NCI-H1105 (cell line): ENCODE results near the gene NTM.

ENCODE experiments used
- DNase-seq: peaks from one replicate; lab custom pipeline; 2025; lab: John Stamatoyannopoulos, UW

Gene NTM

DNA sequence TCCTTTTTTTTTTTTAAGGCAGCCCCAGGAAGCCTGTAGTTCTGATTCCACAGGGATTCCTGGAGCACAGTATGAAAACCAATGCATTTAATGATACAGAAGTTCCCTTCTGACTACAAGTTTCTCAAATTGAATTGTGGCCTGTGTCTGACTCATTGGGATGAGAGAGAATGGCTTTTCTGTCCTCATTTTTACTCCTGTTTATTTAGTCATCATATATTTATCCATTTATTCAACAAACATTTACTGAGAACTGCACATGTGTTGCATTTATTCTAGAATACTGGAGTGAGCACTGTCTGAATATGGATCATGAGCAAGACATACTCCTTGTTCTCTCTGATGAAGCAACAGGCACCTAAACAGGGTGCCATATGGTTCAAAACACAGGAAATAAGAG is 231.2 kb downstream of the NTM start:
- DNase-seq, result no peak

DNA sequence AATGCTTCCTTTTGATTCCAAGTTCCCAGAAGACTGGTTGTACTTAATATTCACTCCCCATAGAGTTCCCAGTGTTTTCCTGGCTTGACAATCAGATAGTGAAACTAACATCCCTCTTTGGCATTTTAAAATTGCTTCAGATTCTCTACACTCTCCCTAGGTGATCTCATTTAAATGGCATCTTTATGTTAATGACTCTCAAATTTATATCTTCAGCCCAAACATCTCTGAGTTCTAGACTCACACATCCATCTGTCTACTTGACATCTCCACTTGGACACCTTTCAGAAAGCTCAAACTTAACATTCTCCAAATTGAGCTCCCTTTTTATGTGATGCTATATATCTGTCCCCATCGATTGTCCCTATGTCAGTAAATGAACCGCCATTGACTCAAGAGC is 232.0 kb downstream of the NTM start:
- no peak for DNase-seq

DNA sequence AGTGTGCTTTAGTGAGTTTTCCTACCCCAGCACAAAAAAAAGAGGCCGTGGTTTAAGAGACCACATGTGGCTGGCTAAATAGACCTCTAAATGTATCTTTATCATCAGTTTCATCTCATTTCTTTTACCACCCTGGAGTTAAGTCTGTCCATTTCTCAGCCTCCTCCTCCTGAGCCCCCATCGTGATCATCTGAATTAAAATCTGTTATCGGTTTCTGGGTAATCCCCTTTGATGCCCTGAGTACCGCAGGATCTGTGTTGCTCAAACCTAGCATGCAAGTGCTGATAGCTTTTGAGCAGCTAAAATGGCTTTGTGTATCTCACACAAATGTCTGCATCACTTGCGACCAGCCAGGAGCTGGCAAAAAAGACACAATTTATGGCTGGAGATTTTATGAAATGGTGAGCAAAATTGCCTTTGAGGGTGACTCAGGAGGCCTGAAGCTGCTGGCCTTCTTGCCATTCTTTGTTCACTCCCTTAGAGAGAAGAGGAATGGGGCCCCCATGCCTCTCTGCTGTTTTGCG is 236.5 kb downstream of the NTM start:
- DNase-seq, result no peak

DNA sequence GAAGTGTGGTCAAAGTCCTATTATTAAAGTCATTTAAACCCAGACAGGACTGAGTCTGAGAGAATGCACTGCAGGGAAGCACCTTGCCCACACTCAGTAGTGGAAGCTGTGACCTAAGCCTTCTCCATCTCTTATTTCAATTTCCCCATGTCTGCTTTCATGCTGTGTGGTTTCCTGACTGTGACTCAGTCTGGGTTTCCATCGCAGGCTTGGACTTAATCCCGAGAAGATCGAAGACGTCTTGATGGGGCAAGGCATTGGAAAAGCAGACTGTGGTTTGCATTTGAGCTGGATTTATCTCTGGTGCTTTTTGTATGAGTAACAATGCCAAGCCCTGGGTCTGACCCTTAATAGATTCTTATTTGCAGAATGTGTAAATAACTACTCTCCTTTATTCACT is 238.9 kb downstream of the NTM start:
- no peak for DNase-seq

DNA sequence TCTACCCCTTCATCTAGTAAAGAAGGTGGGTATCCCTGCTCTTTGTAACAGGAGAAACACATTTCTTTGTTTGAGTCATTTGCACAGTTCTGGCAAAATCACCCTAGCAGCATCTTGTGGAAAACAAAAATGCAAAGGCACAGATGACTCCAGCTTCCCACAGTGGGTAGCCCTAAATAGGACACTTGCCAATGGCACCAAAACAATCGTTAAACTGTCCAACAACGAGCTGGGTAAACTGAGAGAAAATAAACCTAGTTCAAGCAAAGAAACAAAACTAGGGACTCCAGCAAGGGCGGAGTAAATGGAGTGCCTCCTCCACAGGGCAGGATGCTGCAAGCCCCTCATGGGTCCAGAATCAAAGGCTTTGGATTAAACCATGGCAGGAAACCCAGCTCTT is 239.5 kb downstream of the NTM start:
- DNase-seq, result no peak

DNA sequence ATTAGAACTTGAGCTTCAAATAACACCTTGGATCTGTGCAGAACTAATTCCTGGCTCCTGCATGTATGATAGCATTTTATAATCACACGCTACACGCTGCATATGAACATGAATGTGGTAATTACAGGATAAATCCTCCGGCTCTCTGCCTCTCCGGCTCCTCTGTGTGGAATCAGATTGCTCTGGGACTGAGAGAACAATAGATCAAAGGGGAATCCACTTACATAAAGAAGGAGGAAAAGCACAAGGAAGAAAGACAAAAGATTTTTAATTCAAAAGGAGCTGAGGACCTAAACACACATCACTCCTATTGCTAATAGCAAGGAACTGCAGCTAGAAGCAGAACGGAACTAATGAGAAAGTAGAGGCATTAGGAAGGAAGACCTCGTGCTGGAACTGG is 240.9 kb downstream of the NTM start:
- DNase-seq, result no peak

DNA sequence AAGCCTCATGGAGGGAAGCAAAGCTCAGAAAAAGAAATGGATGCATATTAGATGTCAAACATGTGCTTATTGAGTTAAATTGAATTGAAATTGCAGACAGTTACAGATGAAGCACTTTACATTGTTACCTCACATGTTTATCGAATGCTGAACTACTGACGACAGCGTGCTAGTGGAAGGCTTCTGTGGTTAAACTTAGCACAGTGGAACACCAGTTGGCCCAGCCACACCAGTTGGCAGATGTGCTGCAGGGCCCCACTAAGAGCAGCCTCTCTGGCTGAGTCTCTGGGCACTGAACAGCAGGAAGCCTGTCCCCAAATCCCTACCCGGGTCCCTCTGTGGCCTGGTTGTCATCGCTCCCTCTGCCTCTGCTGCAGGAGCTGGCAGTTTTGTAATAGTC is 242.1 kb downstream of the NTM start:
- no peak for DNase-seq

DNA sequence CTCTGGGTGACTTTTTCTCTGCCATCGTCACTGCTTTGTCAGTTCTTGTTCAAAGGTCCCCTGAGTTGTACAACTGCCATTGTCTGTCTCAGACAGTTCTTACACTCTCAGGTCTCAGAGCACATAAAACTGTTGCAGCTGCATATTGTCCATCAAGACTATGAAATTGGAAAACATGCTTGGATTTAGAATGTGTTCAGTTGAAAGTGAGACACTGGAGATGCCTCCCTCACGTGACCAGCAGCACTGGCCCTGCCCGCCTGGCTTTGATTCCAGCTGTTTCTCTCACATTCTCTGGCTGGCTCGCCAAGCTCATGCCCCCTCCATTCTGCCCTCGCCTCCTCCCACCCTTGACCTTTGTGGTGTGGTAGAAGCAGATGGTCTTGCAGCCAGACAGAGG is 244.2 kb downstream of the NTM start:
- no peak for DNase-seq

DNA sequence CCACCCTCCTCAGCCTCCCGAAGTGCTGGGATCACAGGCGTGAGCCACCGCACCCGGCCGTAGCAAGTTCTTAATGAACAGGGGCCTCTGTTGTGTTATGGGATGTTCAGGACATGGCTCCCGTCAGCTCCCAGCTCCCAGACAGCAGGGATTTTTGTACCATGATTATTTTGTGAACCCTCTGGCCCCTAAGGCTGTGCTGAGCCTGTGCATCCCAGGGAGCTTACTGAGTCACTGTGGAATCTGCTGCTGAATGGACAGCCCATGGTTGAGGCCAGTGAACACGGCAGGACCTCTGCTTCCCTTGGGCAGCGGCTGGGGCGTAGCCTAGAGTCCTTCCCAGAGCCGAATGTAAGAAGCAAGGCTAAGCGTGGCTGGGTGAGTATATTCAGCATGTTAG is 245.2 kb downstream of the NTM start:
- DNase-seq, result no peak

DNA sequence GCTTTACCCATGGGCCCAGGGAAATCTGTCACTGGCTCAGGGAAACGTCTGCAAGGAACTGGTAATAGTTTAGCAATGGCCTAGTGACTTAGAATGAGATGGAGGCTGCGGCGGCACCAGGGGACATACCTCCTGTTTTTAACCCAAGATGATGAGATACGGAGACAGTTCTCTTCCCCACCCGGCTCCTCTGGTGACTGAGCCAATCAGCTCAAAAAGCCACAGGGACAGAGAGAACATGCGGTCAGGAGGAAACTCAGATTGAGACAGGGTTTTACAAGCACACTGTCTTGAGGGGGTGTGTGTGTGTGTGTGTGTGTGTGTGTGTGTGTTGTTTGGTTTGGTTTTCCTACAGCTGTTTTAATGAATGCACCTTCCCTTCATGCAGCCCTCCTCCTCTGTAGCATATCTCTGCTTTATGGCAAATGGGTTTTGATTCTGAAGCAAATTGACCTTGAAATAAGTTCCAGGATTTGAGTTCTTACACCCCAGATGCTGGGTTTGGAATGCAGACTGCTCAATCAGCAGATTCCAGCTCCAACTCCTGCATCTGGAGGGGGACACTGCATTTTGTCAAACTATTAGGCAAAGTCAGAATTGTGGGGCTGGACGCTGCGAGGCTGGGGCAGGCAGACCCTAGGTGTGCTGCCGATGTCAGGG is 246.2 kb downstream of the NTM start:
- no peak for DNase-seq

DNA sequence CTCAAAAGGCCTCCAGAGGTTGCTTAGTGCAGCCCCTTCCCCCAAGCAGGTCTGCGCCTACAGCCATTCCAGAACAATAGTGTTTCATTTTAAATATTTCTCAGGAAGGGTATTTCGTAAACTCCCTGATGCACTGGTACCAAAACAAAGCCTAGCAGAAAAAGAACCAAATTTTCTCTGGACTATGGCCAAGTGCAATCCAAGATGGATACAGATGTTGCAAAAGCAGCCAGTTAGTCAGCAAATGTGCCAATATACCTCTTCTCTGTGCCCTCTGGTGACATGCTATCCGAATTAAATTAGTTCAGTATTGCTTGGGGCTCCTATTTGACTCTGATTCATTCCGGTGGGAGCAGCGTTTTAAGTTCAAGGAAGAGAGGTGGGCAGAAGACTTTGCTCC is 247.8 kb downstream of the NTM start:
- no peak for DNase-seq

DNA sequence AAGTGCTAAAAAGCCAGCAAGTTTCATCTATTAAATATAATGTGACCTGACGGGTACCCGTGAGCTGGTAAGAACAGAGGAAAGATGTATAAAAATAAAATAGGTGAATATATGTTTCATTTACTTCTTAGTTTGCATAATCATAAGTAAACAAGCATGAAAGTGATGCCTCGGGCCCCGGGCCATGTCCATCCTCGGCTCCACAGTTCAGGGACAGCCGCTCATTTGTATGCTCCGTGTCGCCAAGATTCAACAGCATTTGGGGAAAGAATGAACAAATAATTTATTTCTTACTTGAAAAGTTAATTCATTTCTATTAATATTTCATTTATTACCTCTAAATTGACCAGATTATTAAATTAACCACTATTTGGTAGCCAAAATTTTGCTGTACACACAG is 251.8 kb downstream of the NTM start:
- no peak for DNase-seq

DNA sequence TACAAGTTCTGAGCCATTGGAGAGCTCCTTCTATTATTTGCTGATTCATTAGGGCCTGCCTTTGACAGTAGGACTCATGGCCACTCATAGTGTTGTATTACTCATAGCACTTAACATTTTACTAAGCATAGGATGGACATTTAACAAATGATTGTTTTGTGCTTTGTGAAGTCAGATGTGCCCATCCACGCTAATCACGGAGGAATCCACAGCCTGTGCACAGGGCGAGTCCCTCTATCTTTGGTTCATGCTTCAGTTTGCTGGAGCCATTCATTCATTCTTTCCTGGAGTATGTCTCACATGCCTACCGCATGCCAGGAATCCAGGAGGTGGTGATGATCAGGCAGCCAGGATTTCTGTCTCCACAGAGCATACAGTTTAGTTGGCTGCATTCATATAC is 254.1 kb downstream of the NTM start:
- DNase-seq, result no peak

DNA sequence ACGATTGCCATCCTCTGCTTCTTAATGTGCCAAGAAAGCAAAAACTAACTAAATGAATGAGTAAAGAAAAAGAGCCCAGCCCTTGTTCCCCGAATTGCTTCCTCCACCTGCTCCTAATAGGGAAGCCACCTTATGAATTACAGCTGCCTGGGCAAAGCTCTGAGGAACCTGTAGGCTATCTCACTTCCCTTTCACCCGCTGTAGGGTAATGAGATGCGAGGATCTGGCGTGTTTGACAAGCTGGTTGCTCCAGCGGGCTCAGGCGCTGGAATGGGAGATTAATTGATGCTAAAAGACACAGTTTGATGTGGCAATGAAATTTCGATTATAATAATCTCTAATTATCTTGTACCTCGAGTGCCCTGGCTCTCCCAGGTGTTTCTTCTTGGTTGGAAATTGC is 256.4 kb downstream of the NTM start:
- DNase-seq, result peak; percentile 79

DNA sequence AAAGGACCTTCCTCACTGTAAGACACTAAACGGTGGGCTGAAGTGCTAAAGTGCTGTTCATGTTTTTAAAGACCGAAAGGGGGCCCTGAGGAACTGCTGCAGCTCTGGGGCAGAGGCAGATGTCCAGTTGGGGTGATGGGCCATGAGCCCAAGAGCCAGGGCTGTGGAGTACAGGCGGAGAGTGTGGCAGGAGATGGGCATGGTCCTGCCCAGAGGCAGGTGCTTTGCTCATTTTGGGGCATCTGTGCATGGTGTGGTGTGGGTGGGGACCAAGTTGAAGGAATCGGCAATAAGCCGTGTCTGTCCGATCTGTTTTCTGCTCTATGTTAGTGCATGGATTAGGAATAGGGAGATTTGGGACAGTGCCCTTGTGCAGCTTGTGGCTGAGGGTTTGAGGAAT is 258.3 kb downstream of the NTM start:
- DNase-seq, result no peak

DNA sequence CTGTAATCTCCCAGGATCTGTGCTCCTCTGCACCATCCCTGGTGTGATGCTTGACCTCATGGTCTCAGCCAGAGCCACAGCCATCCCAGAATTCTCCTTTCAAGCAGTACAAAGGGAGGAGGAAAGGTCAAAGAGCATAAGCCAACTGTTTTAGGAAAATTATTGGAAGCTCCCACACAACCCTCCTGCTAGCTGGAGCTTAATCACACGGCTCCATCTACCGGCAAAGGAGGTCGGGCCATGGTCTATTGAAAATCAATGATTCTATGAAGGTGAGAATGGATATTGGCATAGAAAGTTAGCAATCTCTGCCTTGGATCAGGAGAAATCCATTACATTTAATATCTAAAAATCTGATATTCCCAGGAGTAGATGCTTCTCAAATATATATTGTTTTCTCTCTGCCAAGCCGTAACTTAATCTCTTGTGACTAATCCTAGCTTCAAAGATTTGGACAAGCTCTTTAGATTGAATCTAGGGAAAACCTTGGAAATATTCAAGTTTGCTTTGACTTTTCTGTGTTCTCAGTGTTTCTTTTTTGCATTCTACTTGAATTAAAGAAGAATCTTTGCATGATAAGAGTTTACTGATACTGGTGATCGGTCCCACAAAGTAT is 259.6 kb downstream of the NTM start:
- no peak for DNase-seq

DNA sequence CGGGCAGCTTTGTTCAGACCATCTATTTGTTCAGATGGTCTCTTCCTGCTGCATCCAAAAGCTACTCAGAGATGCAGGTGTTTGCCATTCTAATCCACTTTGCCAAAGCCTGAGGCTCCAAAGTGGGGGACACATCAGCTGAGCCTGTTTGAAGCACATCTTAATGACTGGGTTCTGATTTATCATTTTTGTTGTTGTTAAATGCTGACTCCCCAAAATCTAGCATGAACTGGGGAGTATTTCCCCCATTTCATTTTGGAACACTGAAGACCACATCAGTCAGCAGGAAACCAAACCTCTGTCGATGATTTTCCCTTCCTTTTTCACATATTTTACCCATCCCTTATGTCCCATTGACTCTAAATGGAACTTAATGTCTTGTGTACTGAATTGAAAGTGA is 262.6 kb downstream of the NTM start:
- DNase-seq, result no peak

DNA sequence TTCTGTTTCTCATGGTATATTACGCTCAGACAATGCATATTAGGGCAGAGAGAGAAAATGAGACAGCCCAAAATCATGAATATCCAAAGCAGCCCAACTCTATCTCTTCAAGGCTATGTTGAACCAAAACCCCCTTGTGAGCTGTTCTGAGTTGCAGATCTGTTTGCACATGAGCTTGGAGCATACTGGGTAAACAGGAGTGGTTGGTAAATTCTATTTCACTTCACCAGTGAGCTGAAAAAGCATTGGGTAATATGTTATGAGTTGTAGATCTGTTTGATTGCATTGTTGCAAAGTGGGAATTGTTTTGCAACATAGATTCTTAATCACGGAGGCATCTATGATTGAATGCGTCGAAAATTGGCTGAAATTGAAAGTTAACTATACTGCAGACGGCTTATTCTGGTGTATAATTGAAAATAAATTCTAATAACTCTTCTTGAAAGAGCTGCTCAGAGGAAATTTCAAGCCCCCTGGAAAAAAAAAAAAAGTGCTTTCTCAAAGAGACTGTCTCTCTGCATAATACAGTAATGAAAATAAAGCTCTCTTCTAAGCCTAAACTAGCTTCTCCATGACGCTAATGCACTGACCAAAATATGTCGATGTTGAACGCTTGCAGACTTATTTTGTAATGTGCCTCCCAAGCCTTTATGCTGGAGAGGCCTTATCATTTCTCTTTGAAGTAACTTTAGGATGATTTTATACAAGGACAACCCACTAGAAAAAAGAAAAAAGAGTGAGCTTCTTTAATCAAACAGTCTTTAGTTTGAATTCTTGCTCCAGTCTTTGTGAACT is 263.7 kb downstream of the NTM start:
- DNase-seq, result no peak

DNA sequence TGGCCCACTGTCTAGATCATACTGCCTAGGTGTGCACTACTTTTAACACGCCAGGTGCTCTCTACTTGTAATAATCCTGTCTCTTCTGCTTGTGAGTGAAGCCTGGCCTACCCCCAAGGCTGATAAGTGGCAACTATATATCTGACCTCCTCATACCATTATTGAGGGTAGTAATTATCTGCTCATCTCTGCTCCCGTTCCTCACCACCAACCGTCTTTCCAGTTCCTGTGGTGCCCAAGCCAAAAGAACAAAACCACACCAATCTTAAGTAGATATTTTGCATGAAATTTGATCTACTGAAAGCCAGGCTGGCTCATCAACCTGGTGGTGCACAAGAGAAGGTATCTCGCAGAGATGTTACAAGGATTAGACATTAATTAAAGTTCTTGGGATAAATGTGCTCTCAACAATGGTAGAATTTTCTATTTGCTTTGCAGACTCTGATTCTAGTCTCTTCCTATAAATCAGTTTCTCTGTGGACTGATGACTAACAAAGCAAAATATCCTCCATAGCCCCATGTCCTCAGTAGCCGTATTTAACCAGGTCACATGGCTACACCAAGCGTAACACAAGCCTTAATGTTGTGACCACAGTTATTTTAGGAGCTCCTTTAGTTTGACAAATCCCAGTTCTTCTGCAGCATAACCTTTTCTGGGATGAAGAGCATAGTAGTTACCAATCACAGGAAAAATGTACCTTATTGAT is 267.2 kb downstream of the NTM start:
- no peak for DNase-seq

DNA sequence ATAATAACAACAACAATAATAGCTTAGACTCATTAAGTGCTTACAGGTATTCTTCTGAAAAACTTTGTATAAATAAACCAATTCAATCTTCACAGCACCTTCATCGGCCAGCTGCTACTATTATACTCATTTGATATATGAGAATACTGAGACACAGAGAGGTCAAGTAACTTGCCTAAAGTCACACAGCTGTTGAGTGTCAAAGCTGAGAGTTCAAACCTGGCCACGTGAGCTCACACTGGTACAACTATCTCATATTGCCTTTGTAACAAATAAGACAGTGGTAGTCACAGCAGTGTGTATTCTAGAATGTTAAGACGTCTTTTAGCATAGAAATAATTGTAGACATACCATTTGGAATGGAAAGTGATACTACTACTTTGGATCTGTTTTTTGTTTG is 268.5 kb downstream of the NTM start:
- DNase-seq, result no peak

DNA sequence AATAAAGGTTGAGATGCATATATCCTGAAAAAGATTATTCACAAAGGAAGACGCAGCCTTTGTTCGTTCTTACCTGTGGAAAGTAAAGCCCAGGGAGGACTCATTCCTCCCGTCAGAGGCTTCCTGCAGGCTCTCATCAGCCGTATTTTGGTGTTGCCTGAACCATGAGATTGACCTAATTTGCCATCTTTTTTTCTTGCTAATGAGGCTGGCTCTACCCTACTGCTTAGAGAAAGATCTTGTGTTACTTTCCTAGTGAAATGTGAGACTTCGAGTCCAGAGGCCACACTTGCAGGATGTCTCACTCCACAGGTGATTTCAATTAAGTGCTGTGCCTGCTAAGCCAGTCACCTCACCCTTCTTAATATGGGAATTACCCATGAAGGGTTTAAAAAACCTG is 269.9 kb downstream of the NTM start:
- no peak for DNase-seq

DNA sequence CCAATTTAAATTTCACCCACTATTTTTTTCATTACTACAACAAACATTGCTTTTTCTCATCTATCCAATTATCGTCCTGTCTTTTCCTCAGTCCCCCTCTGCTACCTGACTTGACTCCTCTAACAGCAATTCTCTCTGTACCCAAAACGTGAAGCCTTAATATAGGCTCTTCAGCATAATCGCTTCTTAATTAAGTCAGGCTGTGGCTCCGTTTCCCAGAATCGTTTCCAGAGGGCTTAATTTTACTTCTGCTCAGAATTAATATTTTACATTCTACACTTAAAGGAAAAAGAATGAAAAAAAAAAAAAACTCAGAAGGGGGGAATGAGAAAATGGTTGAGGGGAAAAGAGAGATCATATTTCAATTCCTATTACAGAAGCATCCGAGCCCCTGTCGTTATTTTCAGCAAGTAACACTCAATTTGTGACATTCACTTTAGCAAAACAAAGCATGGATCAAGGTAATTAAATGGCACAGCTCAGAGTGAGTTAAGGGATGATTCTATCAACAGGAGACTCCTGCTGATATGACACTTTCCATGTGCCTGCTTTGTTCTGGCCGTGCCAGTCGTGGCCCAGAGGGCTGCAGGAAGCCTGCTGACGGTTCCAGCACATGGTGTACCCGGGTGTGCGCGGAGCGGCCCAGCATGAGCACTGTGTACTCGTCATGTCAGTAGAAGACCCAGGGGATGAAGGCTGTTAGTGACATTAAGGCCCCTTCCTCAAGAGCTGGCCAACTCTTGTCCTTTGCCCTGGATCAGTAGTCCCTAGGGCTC is 272.5 kb downstream of the NTM start:
- DNase-seq, result no peak
